IMR-90 (cell line): ENCODE results near the gene CLIC3. TPM values are rescaled to one million over a fixed set of nuclear protein-coding genes. Genes with fewer than 3 reads are reported as not detected.

Experiments
- ATAC-seq: fragments of 200-7000 bp; cut with Tn5 transposase; 2 replicates; pipeline ENCODE4 v1.9.1; 2020; ENCODE audit warnings: low read depth, mild to moderate bottlenecking, moderate library complexity
- BruUV-seq: library from RNA; stranded (reverse); fragments of 400-500 nt; replicated peaks from 2 replicates; lab custom pipeline; 2021; lab: Mats Ljungman, UMichigan
- CTCF ChIA-PET: fragments of 300-600 bp; formaldehyde crosslinking; extraction: SDS; loops from one replicate; lab custom pipeline; 2021; ENCODE audit warnings: antibody characterized with exemption; lab: Yijun Ruan, JAX
- POLR2A ChIA-PET: fragments of 300-600 bp; sonication (Branson Sonifier 250); formaldehyde crosslinking; loops from one replicate; lab custom pipeline; 2022; ENCODE audit warnings: antibody characterized with exemption; ENCODE audit not compliant: unreplicated experiment; lab: Charles Lee
- DNase-seq: peaks from one replicate; pipeline ENCODE4 v3.0.0; 2013
- H2AFZ ChIP-seq: replicated peaks from 2 replicates; pipeline ENCODE3; 2013; ENCODE audit warnings: low read length, mild to moderate bottlenecking; ENCODE audit not compliant: poor library complexity
- H2AK5ac ChIP-seq: 2 replicates; pipeline ENCODE4 v1.6.1; 2013; ENCODE audit warnings: low read depth, low read length, inconsistent platforms
- H2AK9ac ChIP-seq: replicated peaks from 2 replicates; pipeline ENCODE3; 2013; ENCODE audit warnings: mild to moderate bottlenecking, low read depth, low read length, moderate library complexity; ENCODE audit not compliant: poor library complexity
- H2BK120ac ChIP-seq: 2 replicates; pipeline ENCODE4 v1.6.1; 2013; ENCODE audit warnings: low read depth, low read length, inconsistent platforms
- H2BK15ac ChIP-seq: 3 replicates; pipeline ENCODE4 v1.6.1; 2013; ENCODE audit warnings: low read depth, low read length, inconsistent platforms
- H2BK20ac ChIP-seq: 2 replicates; pipeline ENCODE4 v1.6.1; 2013; ENCODE audit warnings: low read depth, mild to moderate bottlenecking, inconsistent platforms, low read length, moderate library complexity
- H2BK5ac ChIP-seq: 2 replicates; pipeline ENCODE4 v1.6.1; 2013; ENCODE audit warnings: mild to moderate bottlenecking, low read depth, low read length, inconsistent platforms; ENCODE audit not compliant: poor library complexity, severe bottlenecking
- H3K14ac ChIP-seq: replicated peaks from 2 replicates; pipeline ENCODE4 v1.6.1; 2013; ENCODE audit warnings: low read depth, low read length, inconsistent platforms
- H3K18ac ChIP-seq: 2 replicates; pipeline ENCODE4 v1.6.1; 2013; ENCODE audit warnings: low read depth, low read length, control low read depth
- H3K23ac ChIP-seq: 2 replicates; pipeline ENCODE4 v1.6.1; 2013; ENCODE audit warnings: low read depth, low read length, inconsistent platforms
- H3K27ac ChIP-seq: 2 replicates; pipeline ENCODE4 v1.5.1; 2013; ENCODE audit warnings: mild to moderate bottlenecking, control low read depth, low read length; ENCODE audit not compliant: insufficient read depth
- H3K27me3 ChIP-seq: 2 replicates; pipeline ENCODE4 v1.6.1; 2013; ENCODE audit warnings: low read length; ENCODE audit not compliant: control insufficient read depth, insufficient read depth
- H3K36me3 ChIP-seq: 2 replicates; pipeline ENCODE4 v1.6.1; 2013; ENCODE audit warnings: low read length, mixed read lengths; ENCODE audit not compliant: control insufficient read depth, insufficient read depth
- H3K4ac ChIP-seq: 2 replicates; pipeline ENCODE4 v1.6.1; 2013; ENCODE audit warnings: low read depth, low read length, inconsistent platforms
- H3K4me1 ChIP-seq: 2 replicates; pipeline ENCODE4 v1.6.1; 2013; ENCODE audit warnings: low read length, mixed read lengths; ENCODE audit not compliant: control insufficient read depth, insufficient read depth
- H3K4me2 ChIP-seq: 2 replicates; pipeline ENCODE4 v1.6.1; 2013; ENCODE audit warnings: low read depth, mild to moderate bottlenecking, control low read depth, low read length, moderate library complexity
- H3K4me3 ChIP-seq: 2 replicates; pipeline ENCODE4 v1.5.1; 2013; ENCODE audit warnings: low read depth, mild to moderate bottlenecking, control low read depth, low read length, moderate library complexity; ENCODE audit not compliant: insufficient read depth
- H3K56ac ChIP-seq: 2 replicates; pipeline ENCODE4 v1.6.1; 2013; ENCODE audit warnings: low read length, inconsistent platforms; ENCODE audit not compliant: insufficient read depth; ENCODE audit errors: extremely low read depth
- H3K79me1 ChIP-seq, 2 experiments: 2 replicates each; pipeline ENCODE4 v1.6.1; 2013; ENCODE audit warnings: low read length in 2 of 2, inconsistent platforms in 1 of 2, low read depth in 1 of 2
- H3K9ac ChIP-seq: 2 replicates; pipeline ENCODE4 v1.6.1; 2013; ENCODE audit warnings: low read depth, low read length, control low read depth
- H3K9me1 ChIP-seq: 2 replicates; pipeline ENCODE4 v1.6.1; 2013; ENCODE audit warnings: low read length, inconsistent platforms; ENCODE audit not compliant: insufficient read depth
- H3K9me3 ChIP-seq: 2 replicates; pipeline ENCODE4 v1.6.1; 2013; ENCODE audit warnings: low read length; ENCODE audit not compliant: control insufficient read depth, insufficient read depth
- H4K20me1 ChIP-seq: 2 replicates; pipeline ENCODE4 v1.6.1; 2013; ENCODE audit warnings: low read length, inconsistent platforms; ENCODE audit not compliant: insufficient read depth
- H4K5ac ChIP-seq: 2 replicates; pipeline ENCODE4 v1.6.1; 2013; ENCODE audit warnings: mild to moderate bottlenecking, low read depth, low read length, control low read depth
- H4K8ac ChIP-seq, 2 experiments: 2 replicates each; pipeline ENCODE4 v1.6.1; 2013; ENCODE audit warnings: low read depth in 2 of 2, low read length in 2 of 2, control low read depth in 1 of 2, inconsistent platforms in 1 of 2
- H4K91ac ChIP-seq: 2 replicates; pipeline ENCODE4 v1.6.1; 2013; ENCODE audit warnings: low read depth, low read length, inconsistent platforms; ENCODE audit not compliant: insufficient read depth
- BHLHE40 ChIP-seq: fragments of 150-350 bp; IDR thresholded peaks from 2 replicates; pipeline ENCODE4 v1.6.1; 2016; ENCODE audit warnings: mild to moderate bottlenecking, low read depth, low read length
- CEBPB ChIP-seq: IDR thresholded peaks from 2 replicates; pipeline ENCODE4 v1.6.1; 2012; ENCODE audit warnings: low read depth, low read length, improper control_type of control experiment
- CHD1 ChIP-seq: IDR thresholded peaks from 2 replicates; pipeline ENCODE4 v1.6.1; 2012; ENCODE audit warnings: low read depth, low read length, improper control_type of control experiment
- ELK1 ChIP-seq: fragments of 150-350 bp; IDR thresholded peaks from 2 replicates; pipeline ENCODE4 v1.6.1; 2016; ENCODE audit warnings: low read depth, mild to moderate bottlenecking, low read length, moderate library complexity, borderline replicate concordance
- FOS ChIP-seq: fragments of 150-350 bp; IDR thresholded peaks from 2 replicates; pipeline ENCODE4 v1.6.1; 2016; ENCODE audit warnings: low read depth, low read length
- MAFK ChIP-seq: IDR thresholded peaks from 2 replicates; pipeline ENCODE4 v1.6.1; 2012; ENCODE audit warnings: low read depth, low read length, improper control_type of control experiment
- NFE2L2 ChIP-seq: fragments of 150-350 bp; IDR thresholded peaks from 2 replicates; pipeline ENCODE4 v1.6.1; 2016; ENCODE audit warnings: low read depth, mild to moderate bottlenecking, low read length
- POLR2A ChIP-seq: IDR thresholded peaks from 2 replicates; pipeline ENCODE4 v1.6.1; 2012; ENCODE audit warnings: mild to moderate bottlenecking, low read depth, low read length
- RCOR1 ChIP-seq: IDR thresholded peaks from 2 replicates; pipeline ENCODE4 v1.6.1; 2012; ENCODE audit warnings: mild to moderate bottlenecking, low read length, improper control_type of control experiment; ENCODE audit not compliant: insufficient replicate concordance
- RFX5 ChIP-seq: IDR thresholded peaks from 2 replicates; pipeline ENCODE4 v1.8.0; 2012; ENCODE audit warnings: low read depth, mild to moderate bottlenecking, low read length, moderate library complexity
- SMC3 ChIP-seq: fragments of 150-350 bp; IDR thresholded peaks from 2 replicates; pipeline ENCODE4 v1.6.1; 2016; ENCODE audit warnings: low read depth, mild to moderate bottlenecking, antibody characterized with exemption, low read length, moderate library complexity
- WGBS, 2 experiments: methylation state at CpG; one replicate each; pipeline versions ENCODE4 v1.1.5 to v1.1.7; 2013; ENCODE audit warnings: missing lambda C conversion rate in 2 of 2; ENCODE audit not compliant: insufficient read length in 1 of 2; ENCODE audit errors: extremely low coverage in 2 of 2; 5-methylcytosine and 5-hydroxymethylcytosine counted together
- dilution Hi-C: fragments of 300-500 bp; cut with HindIII; formaldehyde crosslinking; loops from one replicate; pipeline ENCODE4 v1.14.3; 2018; ENCODE audit warnings: low sequenced_read_pairs; ENCODE audit not compliant: unreplicated experiment
- in situ Hi-C: fragments of 300-500 bp; cut with MboI; formaldehyde crosslinking; loops from 3 replicates; pipeline ENCODE4 v1.14.3; 2019; ENCODE audit warnings: low sequenced_read_pairs, inconsistent platforms, mixed read lengths
- intact Hi-C: fragments of 100-400 bp; cut with micrococcal nuclease; formaldehyde crosslinking; loops from 2 replicates; pipeline ENCODE4 v1.10.0; 2022
- polyA plus RNA-seq, 3 experiments: library from polyadenylated mRNA; depleted of rRNA; stranded (reverse); fragments of >200 nt; gene quantifications; 2 replicates each; pipeline ENCODE4 v1.2.3, GENCODE V29; 2012; ENCODE audit warnings: low replicate concordance in 1 of 3
- total RNA-seq: library from RNA; depleted of rRNA; stranded (reverse); fragments of >200 nt; gene quantifications from 2 replicates; pipeline ENCODE4 v1.2.3, GENCODE V29; 2012

The CLIC3 gene
- total and polyA plus RNA-seq, 2 of the 4 experiments (the other 2 are of a cell fraction): 0.18 to 1.7 TPM

DNA sequence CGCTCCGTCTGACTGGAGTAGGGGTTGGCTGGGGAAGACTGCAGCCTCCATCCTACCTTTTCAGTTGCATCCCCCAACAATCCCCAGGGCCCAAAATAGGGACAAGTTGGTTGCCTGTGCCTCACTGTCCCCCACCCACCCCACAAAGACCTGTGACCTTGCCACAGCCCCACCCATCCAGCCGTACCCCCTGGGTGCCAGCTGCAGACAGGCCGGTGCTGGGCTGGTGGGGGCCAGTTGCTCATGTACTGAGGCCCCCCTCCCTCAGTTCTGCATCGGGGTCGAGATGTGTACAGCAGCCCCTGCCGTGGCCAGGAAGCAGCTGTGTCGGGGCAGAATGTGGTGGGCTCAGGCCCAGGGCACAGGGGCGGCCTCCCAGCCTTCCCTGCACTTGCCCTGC is 13.2 kb downstream of the CLIC3 start:
- H4K5ac ChIP-seq: no peak overlapping the region

More for the DNA sequence above, 13.2 kb downstream of the CLIC3 start:
- no peak overlapping the region for H3K14ac ChIP-seq
- H3K27me3 ChIP-seq: peaks cover 42% of the 10 kb centered on the region
- 20% methylated on average over 1 of the region's 9 CpGs; no CpG with 5 or more reads in 1 of the 2 experiments for WGBS, 2 experiments
- no peak overlapping the region for H2AFZ ChIP-seq
- H3K56ac ChIP-seq: no peak overlapping the region
- no peak overlapping the region for H2BK120ac ChIP-seq
- H4K91ac ChIP-seq: no peak overlapping the region
- no peak overlapping the region for H3K23ac ChIP-seq
- no peaks in the 10 kb centered on the region for H3K9me1 ChIP-seq
- H3K79me1 ChIP-seq: no peaks in the 10 kb centered on the region
- H3K18ac ChIP-seq: no peak overlapping the region
- ATAC-seq (no peak), DNase-seq (no peak)
- in situ Hi-C loops: no loop called here
- H2BK5ac ChIP-seq: no peak overlapping the region
- H2AK9ac ChIP-seq: no peak overlapping the region
- BruUV-seq: no TSS peak
- H3K9ac ChIP-seq: no peak overlapping the region
- CTCF ChIA-PET: no interaction called here
- H3K4me3 ChIP-seq: no peak overlapping the region
- H2AK5ac ChIP-seq: no peak overlapping the region
- no peak overlapping the region for H2BK20ac ChIP-seq
- H2BK15ac ChIP-seq: no peak overlapping the region
- intact Hi-C loops: no loop called here
- no peaks in the 10 kb centered on the region for H3K36me3 ChIP-seq
- no peak overlapping the region for H3K4ac ChIP-seq
- H3K27ac ChIP-seq: no peak overlapping the region
- POLR2A ChIA-PET: no interaction called here
- dilution Hi-C loops: no loop called here
- H3K9me3 ChIP-seq: no peaks in the 10 kb centered on the region
- TF ChIP-seq SMC3: no peak
- no peak for TF ChIP-seq POLR2A
- TF ChIP-seq MAFK: no peak
- TF ChIP-seq CEBPB: no peak
- TF ChIP-seq CHD1: no peak
- no peak for TF ChIP-seq FOS
- no peak for TF ChIP-seq RFX5
- TF ChIP-seq BHLHE40: no peak
- TF ChIP-seq ELK1: no peak
- TF ChIP-seq NFE2L2: no peak
- no peak for TF ChIP-seq RCOR1
- no peaks in the 10 kb centered on the region for H3K4me1 ChIP-seq
- H3K4me2 ChIP-seq: no peak overlapping the region
- H4K8ac ChIP-seq: no peak overlapping the region
- H4K20me1 ChIP-seq: no peaks in the 10 kb centered on the region
